ENCODE data around the gene CXCL8. TPM values are rescaled to one million over a fixed set of nuclear protein-coding genes. Genes with fewer than 3 reads are reported as not detected.

The CXCL8 gene
- total and polyA plus RNA-seq, 10 donors = 0.28 to 28.4 (median 0.77) TPM

- intact Hi-C loops (cut with DNase I; ENCODE audit: low total_unique reads) = loop anchor here (10.0 kb wide), 1 partner anchor 409 kb away; no protein-coding TSS in a partner anchor
- H3K4me1 ChIP-seq = peaks cover 0 to 29% (median 6%) of the 10 kb centered on the region in 6 donors
- no peaks in the 10 kb centered on the region for H3K36me3 ChIP-seq
- H3K27ac ChIP-seq = no peak overlapping the region
- H3K9me3 ChIP-seq = no peaks in the 10 kb centered on the region
- no peaks in the 10 kb centered on the region for H3K27me3 ChIP-seq (replicated peaks in 1 of 7)
- H3K4me3 ChIP-seq = no peak overlapping the region
- DNase-seq = no peak
- TF ChIP-seq CTCF (IDR thresholded peaks at IDR 0.05 in 8 of 11, conservative IDR thresholded peaks at IDR 0.05 in 3 of 11) = no peak
- TF ChIP-seq POLR2A (IDR thresholded peaks at IDR 0.05) = no peak
- TF ChIP-seq POLR2AphosphoS5 (IDR thresholded peaks at IDR 0.05) = no peak
- 50 to 77% (median 63%) methylated on average over 1 of the region's 1 CpG for WGBS, 5 donors
These were observed 14.4 kb upstream of the CXCL8 start for GRCh38 chr4:73725985-73726384.

- H3K4me1 ChIP-seq = peaks cover 0 to 37% (median 8%) of the 10 kb centered on the region in 6 donors
- H3K27ac ChIP-seq = no peak overlapping the region
- no peaks in the 10 kb centered on the region for H3K9me3 ChIP-seq
- no peaks in the 10 kb centered on the region for H3K36me3 ChIP-seq
- no peak overlapping the region for H3K4me3 ChIP-seq
- WGBS, 5 donors = 78 to 94% (median 82%) methylated on average over 8 of the region's 8 CpGs
- no peak for DNase-seq
- no peak for TF ChIP-seq POLR2AphosphoS5 (IDR thresholded peaks at IDR 0.05)
- TF ChIP-seq POLR2A (IDR thresholded peaks at IDR 0.05) = no peak
- TF ChIP-seq CTCF (IDR thresholded peaks at IDR 0.05 in 8 of 11, conservative IDR thresholded peaks at IDR 0.05 in 3 of 11) = no peak
- intact Hi-C loops (cut with DNase I; ENCODE audit: low total_unique reads) = loop anchor here (10.0 kb wide), 1 partner anchor 407 kb away; no protein-coding TSS in a partner anchor
- H3K27me3 ChIP-seq (replicated peaks in 1 of 7) = no peaks in the 10 kb centered on the region
These were observed 12.7 kb upstream of the CXCL8 start for GRCh38 chr4:73727685-73728084.

- 80 to 91% (median 87%) methylated on average over 6 of the region's 6 CpGs for WGBS, 5 donors
- DNase-seq = no peak
- peaks cover 0 to 42% (median 10%) of the 10 kb centered on the region in 6 donors for H3K4me1 ChIP-seq
These were observed 12.2 kb upstream of the CXCL8 start for GRCh38 chr4:73728091-73728741.

More at GRCh38 chr4:73728091-73728741, 12.2 kb upstream of the CXCL8 start:
- Histone ChIP-seq H3K9me3 (no peaks in the 10 kb centered on the region), H3K36me3 (no peaks in the 10 kb centered on the region), H3K4me3 (no peak overlapping the region), H3K27me3 (replicated peaks in 1 of 7) (no peaks in the 10 kb centered on the region), H3K27ac (no peak overlapping the region)
- intact Hi-C loops (cut with DNase I; ENCODE audit: low total_unique reads) = loop anchor here (10.0 kb wide), 1 partner anchor 407 kb away; no protein-coding TSS in a partner anchor
- TF ChIP-seq CTCF (IDR thresholded peaks at IDR 0.05 in 8 of 11, conservative IDR thresholded peaks at IDR 0.05 in 3 of 11) (no peak), POLR2A (IDR thresholded peaks at IDR 0.05) (no peak), POLR2AphosphoS5 (IDR thresholded peaks at IDR 0.05) (no peak)

All from spleen (tissue), 11 donors.